ENCODE measurements around the gene TMEM54.

The TMEM54 gene

DNA sequence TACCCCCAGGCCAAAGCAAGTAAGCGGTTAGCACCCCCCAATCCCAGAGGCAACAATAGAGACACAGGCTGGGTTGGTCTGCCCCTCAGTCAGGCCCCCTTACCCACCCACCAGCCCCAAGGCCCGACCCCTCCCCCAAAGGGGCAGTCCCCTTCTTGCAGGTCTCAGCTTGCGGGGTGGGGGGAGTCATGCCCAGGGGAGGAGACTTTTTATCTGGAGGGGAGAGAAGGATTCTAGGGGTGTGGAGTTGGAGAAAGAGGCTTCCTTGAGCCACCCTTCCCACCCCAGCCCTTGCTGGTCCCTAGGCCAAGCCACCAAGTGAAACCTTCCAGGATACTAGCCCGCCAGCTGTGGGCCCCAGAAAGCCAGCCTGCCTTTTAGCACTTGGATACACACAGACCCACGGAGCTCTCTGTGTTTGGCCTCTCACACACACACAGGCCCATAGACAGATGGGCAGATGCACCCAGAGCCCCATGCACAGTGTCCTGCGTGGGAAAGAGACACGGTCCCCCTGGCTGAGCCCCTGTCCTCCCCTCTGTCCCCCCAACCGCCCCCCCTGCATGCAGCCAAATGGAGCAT is 7.1 kb downstream of the TMEM54 start:
- DNase-seq, result no peak

GRCh38 chr1:32893198-32894018 is 7.8 kb downstream of the TMEM54 start:
- DNase-seq, result no peak

- no peak for DNase-seq
These were observed 8.6 kb downstream of the TMEM54 start for GRCh38 chr1:32892368-32893197.

GRCh38 chr1:32891630-32892029 is 9.6 kb downstream of the TMEM54 start:
- no peak for DNase-seq

DNA sequence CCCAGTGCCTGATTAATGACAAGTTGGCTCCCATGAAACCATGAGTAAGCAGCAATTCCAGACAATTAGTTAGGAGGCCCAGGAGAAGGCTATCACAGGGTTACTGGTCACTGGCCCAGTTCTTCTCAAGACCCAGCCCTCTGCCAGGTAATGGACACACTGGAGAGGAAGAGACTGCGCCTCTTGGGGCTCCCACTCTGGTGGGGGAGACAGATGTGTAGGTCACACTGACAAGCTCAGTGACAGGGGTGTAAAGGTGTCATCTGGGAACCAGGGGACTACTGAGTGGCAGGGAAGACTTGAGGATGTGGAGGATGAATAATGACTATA is 10.0 kb downstream of the TMEM54 start:
- no peak for DNase-seq

DNA sequence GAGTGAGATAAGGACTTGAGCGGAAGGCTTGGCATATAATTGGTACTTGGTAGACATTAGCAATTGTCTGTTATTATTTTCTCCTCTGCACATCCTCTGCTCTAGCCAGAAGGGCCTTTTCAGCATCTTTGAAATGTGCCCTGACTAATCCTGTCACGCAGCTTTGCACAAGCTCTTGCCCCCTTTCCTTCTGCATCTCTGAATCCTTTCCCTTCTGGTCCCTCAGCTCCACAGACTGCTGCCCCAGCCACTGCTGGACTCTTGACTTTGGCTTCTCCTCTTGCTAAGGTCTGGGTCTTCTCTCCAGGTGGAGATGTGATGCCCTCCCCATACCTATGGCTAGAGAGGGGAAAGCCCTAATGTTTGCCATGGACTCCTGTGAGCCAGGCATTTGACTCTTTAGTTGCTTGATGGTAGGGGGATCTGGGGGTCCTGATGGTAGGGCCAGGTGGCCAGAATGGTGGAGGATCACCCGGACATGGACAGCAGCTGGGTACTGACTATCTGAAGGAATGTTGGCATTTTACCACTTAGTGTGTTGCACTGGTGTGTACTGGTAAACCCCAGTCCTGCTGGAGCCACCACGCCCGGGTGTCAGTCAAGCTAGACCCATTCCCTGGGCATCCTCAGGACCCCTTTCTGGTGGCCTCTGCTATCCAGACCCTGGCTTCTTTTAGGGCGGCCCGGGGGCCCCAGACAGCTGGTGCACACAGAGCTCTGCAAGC is 10.5 kb downstream of the TMEM54 start:
- no peak for DNase-seq

DNA sequence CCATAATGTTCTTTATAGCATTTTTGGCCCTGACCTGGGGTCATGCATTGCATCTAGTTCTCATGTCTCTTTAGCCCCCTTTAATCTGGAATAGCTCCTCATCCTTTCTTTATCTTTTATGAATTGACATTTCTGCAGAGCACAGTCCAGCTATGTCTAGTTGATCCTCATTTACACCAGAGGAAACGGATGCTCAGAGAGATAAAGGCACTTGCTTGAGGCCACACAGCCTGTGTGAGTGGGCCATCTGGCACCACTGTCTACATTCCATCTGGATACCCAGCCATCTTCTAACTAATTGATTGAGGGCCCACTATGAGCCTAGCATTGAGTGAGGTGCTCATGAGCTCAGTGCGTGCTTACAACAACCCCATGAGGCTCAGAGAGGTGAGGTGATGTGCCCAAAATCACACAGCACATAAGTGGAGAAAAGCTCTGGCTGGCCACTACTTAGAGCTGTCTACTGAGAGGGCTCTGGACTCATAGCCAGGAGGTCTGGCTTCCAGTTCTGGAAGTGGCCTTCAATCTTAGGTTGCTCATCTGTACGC is 11.4 kb downstream of the TMEM54 start:
- DNase-seq, result no peak

DNA sequence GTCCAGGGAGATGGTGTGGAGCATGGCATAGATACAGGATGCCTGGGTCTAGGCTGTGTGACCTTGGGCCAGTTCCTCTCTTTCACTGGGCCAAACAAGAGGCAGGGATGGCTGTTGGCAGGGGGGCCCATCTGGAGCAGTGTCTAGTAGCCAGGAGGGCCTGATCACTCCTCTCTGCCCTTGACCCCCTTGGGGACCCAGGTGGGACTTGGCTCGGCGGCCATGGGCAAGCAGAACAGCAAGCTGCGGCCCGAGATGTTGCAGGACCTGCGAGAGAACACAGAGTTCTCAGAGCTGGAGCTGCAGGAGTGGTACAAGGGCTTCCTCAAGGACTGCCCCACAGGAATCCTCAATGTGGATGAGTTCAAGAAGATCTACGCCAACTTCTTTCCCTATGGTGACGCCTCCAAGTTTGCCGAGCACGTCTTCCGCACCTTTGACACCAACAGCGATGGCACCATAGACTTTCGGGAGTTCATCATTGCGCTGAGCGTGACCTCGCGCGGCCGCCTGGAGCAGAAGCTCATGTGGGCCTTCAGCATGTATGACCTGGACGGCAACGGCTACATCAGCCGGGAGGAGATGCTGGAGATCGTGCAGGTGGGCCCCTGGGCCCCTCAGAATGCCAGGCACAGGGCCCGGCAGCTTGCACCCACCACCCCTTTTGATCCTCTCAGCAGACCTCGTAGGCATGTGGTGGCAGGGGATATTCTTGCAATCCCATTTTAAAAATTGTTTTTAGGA is 12.3 kb downstream of the TMEM54 start:
- no peak for DNase-seq

DNA sequence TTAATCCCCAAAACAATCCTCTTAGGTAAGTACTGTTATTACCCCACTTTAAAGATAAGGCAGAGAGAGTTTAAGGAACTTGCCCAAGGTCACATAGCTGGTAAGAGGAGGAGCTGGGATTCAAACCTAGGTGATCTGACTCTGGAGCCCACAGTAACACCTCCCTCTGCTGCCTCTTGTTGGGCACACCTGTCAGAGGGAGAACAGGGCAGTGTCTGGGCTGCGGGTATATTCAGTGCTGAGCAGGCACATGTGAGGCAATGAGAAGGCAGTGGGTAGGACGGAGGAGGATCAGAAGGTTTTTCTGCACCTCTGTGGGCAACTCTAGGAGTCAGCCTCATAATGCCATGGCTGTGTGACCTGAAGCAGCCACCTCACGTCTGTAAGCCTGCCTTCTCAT is 13.1 kb downstream of the TMEM54 start:
- DNase-seq, result no peak

GRCh38 chr1:32887623-32888022 is 13.6 kb downstream of the TMEM54 start:
- DNase-seq, result no peak

GRCh38 chr1:32886828-32887414 is 14.3 kb downstream of the TMEM54 start:
- no peak for DNase-seq

DNA sequence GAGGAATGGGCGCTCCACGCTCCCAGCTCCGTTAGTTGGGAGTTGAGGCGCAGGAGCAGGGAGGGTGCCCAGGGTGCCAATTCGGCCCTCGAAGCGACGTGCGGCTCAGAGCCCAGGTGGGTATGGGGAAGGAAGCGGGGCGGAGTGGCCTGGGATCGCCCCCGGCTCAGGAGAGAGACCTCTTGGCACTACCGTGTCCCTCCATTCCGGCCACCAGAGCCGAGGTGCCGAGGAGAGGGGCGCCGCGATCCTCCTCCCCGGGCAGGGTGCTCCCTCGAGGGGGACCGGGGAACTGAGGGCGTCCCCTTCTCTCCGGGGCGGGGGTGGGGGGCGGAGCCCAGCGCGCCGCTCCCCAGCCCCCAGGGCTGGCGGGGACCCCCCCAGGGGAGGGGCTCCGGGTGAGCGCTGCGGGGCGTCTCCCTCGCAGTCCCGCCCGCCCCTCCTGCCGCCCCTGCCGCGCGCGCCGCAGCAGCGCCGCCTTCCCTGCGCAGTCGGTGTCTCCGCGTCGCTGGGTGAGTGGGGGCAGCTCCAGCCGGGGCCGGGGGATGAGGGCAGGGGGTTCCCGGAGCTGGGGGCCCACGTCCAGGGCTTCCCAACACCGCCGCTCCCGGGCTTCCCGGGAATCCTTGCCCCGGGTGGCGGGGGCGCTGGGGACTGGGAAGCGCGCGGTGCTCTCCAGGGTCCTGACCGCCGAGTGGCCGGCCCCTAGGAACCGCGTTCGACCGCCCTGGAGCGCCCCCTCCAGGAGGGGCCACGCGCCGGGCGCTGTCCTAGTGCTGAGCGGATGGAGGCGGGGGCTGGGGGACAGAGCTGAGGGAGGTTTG is 15.0 kb downstream of the TMEM54 start, which contains the start of gene HPCA:
Gene HPCA, plus strand, starts transcription at position 488 of the 824 bp plus-strand sequence. CDS start 2,408 bp downstream, outside the sequence.
- no peak for DNase-seq

DNA sequence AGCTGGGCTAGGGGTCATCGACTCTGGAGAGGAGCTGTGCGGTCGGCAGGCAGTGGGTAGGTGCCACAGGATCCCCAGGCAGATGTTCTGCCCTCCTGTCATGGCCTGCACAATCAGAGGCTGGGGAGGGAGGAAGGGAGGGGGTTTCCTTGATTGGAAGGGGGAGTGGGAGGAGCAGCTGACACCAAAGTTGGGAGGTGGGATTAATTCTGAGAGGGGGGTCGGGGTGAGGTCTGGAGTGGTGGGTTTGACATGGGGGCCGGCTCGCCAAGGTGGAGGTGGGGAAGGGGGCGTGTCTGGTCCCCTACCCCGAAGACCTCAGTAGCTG is 15.5 kb downstream of the TMEM54 start:
- DNase-seq, result no peak

- no peak for DNase-seq
These were observed 16.5 kb downstream of the TMEM54 start for GRCh38 chr1:32884726-32885125.

DNA sequence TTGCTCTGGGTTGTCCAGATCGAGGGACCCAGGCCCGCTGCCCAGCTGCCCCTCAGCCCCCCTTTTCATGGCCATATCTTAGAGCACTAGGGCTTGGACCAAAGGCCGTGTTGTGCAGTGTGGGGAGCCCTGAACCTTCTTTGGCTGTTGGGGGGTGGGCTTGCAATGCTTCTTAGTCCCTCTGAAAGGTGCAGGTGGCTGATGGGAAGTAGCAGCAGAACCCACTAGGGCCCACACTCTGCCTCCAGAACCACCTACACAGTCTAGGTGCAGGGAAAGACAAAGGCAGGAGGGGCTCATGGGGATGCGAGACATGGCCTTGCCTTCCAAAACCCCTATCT is 17.2 kb downstream of the TMEM54 start:
- DNase-seq, result no peak

- no peak for DNase-seq
These were observed 17.7 kb downstream of the TMEM54 start for GRCh38 chr1:32883338-32884031.

DNA sequence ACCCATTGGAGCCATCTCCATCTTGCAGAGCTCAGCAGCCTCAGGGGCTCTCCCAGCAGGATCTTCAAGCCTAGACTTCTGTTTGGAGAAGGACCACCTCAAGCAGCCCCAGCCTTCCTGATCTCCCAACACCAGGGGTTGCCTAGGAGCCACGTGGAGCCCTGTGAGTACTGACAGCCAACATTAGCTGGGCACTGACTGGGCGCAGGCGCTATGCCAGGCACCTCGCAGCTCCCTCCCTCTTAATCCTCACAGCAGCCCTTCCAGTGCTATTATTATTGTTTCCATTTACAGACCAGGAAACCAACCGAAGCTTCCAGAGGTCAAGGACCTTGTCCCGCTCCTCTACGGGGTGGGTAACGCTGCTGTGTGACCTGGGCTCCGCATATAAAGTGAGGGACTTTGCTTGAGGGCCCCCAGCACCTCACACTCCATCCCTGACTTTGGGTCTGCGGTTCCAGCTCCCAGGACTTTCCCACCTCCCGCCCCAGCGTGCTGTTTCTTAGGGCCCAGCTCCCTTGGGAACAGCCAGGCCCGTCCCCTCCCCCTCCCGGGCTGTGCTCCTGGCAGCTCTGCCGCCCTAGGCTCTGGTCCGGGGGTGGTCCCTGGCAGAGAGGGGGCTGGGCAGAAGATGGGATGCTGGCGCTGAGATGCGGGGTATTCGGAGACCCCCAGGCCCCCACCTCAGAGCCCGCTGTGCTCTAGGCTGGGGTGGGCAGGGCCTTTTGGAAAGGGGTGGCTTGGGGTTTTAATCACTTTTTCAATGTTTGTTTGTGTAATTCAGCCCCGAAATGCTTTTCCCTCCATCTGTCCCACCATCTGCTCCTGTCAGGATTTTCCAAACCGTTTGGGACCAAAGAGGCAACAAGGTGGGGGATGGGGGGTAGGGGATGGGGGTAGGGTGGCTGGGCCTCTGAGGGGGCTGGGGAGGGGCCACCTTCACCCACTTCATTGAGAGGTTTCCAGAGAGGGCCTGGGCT is 19.0 kb downstream of the TMEM54 start:
- DNase-seq, result peak in 1 of 2 experiments; percentile 22

- DNase-seq, result no peak
These were observed 19.9 kb downstream of the TMEM54 start for GRCh38 chr1:32881291-32881690.

GRCh38 chr1:32878637-32879041 is 22.6 kb downstream of the TMEM54 start:
- no peak for DNase-seq

All from NCI-H2081 (cell line).